ENCODE data around the gene PDE7B. TPM values are rescaled to one million over a fixed set of nuclear protein-coding genes. Genes with fewer than 3 reads are reported as not detected.

The PDE7B gene
- total RNA-seq, 2 experiments from 2014 or later = not detected

GRCh38 chr6:136148523-136148922 lies 297.0 kb downstream of the PDE7B start:
- Histone ChIP-seq H3K9me3 (ENCODE audit: low read length) (no peaks in the 10 kb centered on the region), H3K79me2 (ENCODE audit: insufficient read depth, low read depth, low read length) (no peaks in the 10 kb centered on the region), H3K27ac (ENCODE audit: low read depth, low read length, poor library complexity, severe bottlenecking) (no peak overlapping the region), H4K20me1 (ENCODE audit: insufficient read depth, low read length) (no peaks in the 10 kb centered on the region), H3K9me2 (ENCODE audit: insufficient read depth, low read length) (no peaks in the 10 kb centered on the region), H3K4me2 (ENCODE audit: low read length) (no peak overlapping the region), H3K36me3 (ENCODE audit: insufficient read depth, low read length) (no peaks in the 10 kb centered on the region), H2AFZ (ENCODE audit: low read length) (no peak overlapping the region), H3K4me1 (ENCODE audit: insufficient read depth, low read length, poor library complexity, severe bottlenecking) (no peaks in the 10 kb centered on the region), H3K4me3 (ENCODE audit: low read depth, low read length, poor library complexity, severe bottlenecking) (no peak overlapping the region)
- no peak for DNase-seq (ENCODE audit: low spot score)
- BruUV-seq (replicated peaks) = no TSS peak
- intact Hi-C loops (cut with micrococcal nuclease; ENCODE audit: unreplicated experiment) = no loop called here
- POLR2A ChIA-PET = no interaction called here
- CTCF ChIA-PET (ENCODE audit: unreplicated experiment) = no interaction called here
- TF ChIP-seq EZH2phosphoT487 (IDR thresholded peaks at IDR 0.05; ENCODE audit: borderline replicate concordance, low read depth, low read length) (no peak), CTCF (conservative IDR thresholded peaks at IDR 0.05; ENCODE audit: low read length) (no peak)

- CTCF ChIA-PET (ENCODE audit: unreplicated experiment) = no interaction called here
- Histone ChIP-seq H3K36me3 (ENCODE audit: insufficient read depth, low read length) (no peaks in the 10 kb centered on the region), H3K4me2 (ENCODE audit: low read length) (no peak overlapping the region), H3K4me1 (ENCODE audit: insufficient read depth, low read length, poor library complexity, severe bottlenecking) (no peaks in the 10 kb centered on the region), H3K9me2 (ENCODE audit: insufficient read depth, low read length) (no peaks in the 10 kb centered on the region), H3K9me3 (ENCODE audit: low read length) (no peaks in the 10 kb centered on the region), H3K27ac (ENCODE audit: low read depth, low read length, poor library complexity, severe bottlenecking) (no peak overlapping the region), H3K4me3 (ENCODE audit: low read depth, low read length, poor library complexity, severe bottlenecking) (no peak overlapping the region), H2AFZ (ENCODE audit: low read length) (no peak overlapping the region), H4K20me1 (ENCODE audit: insufficient read depth, low read length) (no peaks in the 10 kb centered on the region), H3K79me2 (ENCODE audit: insufficient read depth, low read depth, low read length) (no peaks in the 10 kb centered on the region)
- DNase-seq (ENCODE audit: low spot score) = no peak
- TF ChIP-seq EZH2phosphoT487 (IDR thresholded peaks at IDR 0.05; ENCODE audit: borderline replicate concordance, low read depth, low read length) (no peak), CTCF (conservative IDR thresholded peaks at IDR 0.05; ENCODE audit: low read length) (no peak)
- intact Hi-C loops (cut with micrococcal nuclease; ENCODE audit: unreplicated experiment) = no loop called here
- POLR2A ChIA-PET = no interaction called here
- BruUV-seq (replicated peaks) = no TSS peak
These were observed 297.8 kb downstream of the PDE7B start for GRCh38 chr6:136149311-136149710.

GRCh38 chr6:136150961-136151360 lies 299.5 kb downstream of the PDE7B start:
- BruUV-seq (replicated peaks) = no TSS peak
- no peaks in the 10 kb centered on the region for H3K4me1 ChIP-seq (ENCODE audit: insufficient read depth, low read length, poor library complexity, severe bottlenecking)
- H3K9me2 ChIP-seq (ENCODE audit: insufficient read depth, low read length) = no peaks in the 10 kb centered on the region
- H3K4me2 ChIP-seq (ENCODE audit: low read length) = no peak overlapping the region
- no peak for DNase-seq (ENCODE audit: low spot score)
- no peaks in the 10 kb centered on the region for H3K79me2 ChIP-seq (ENCODE audit: insufficient read depth, low read depth, low read length)
- H3K9me3 ChIP-seq (ENCODE audit: low read length) = no peaks in the 10 kb centered on the region
- H3K36me3 ChIP-seq (ENCODE audit: insufficient read depth, low read length) = no peaks in the 10 kb centered on the region
- H2AFZ ChIP-seq (ENCODE audit: low read length) = no peak overlapping the region
- POLR2A ChIA-PET = no interaction called here
- H3K4me3 ChIP-seq (ENCODE audit: low read depth, low read length, poor library complexity, severe bottlenecking) = no peak overlapping the region
- no peak overlapping the region for H3K27ac ChIP-seq (ENCODE audit: low read depth, low read length, poor library complexity, severe bottlenecking)
- intact Hi-C loops (cut with micrococcal nuclease; ENCODE audit: unreplicated experiment) = no loop called here
- CTCF ChIA-PET (ENCODE audit: unreplicated experiment) = no interaction called here
- no peak for TF ChIP-seq CTCF (conservative IDR thresholded peaks at IDR 0.05; ENCODE audit: low read length)
- TF ChIP-seq EZH2phosphoT487 (IDR thresholded peaks at IDR 0.05; ENCODE audit: borderline replicate concordance, low read depth, low read length) = no peak
- H4K20me1 ChIP-seq (ENCODE audit: insufficient read depth, low read length) = no peaks in the 10 kb centered on the region

Data from OCI-LY7 (cell line).